ENCODE data around the gene HDDC3. TPM values are rescaled to one million over a fixed set of nuclear protein-coding genes. Genes with fewer than 3 reads are reported as not detected.

The HDDC3 gene
- total RNA-seq, 1 experiment from 2014 or later: 18.5 TPM

- TF ChIP-seq CTCF (conservative IDR thresholded peaks at IDR 0.05; ENCODE audit: low read depth, low read length): no peak
- no peak for TF ChIP-seq EZH2 (IDR thresholded peaks at IDR 0.05; ENCODE audit: low read length, unreplicated experiment)
- no peak for TF ChIP-seq EZH2phosphoT487 (IDR thresholded peaks at IDR 0.05; ENCODE audit: borderline replicate concordance, low read length)
- Histone ChIP-seq H3K27me3 (ENCODE audit: low read length) (no peaks in the 10 kb centered on the region), H3K36me3 (ENCODE audit: low read depth, low read length) (no peaks in the 10 kb centered on the region; the same call in 1 of the 2 replicates), H3K4me2 (ENCODE audit: low read length) (no peak overlapping the region), H4K20me1 (ENCODE audit: low read length) (no peaks in the 10 kb centered on the region), H3K9ac (ENCODE audit: low read length) (no peak overlapping the region), H3K79me2 (ENCODE audit: low read length) (no peaks in the 10 kb centered on the region), H3K9me2 (replicated peaks; ENCODE audit: low read length) (no peaks in the 10 kb centered on the region), H2AFZ (ENCODE audit: low read length) (no peak overlapping the region), H3K27ac (ENCODE audit: low read length) (no peak overlapping the region), H3K4me1 (ENCODE audit: insufficient read depth, low read length) (no peaks in the 10 kb centered on the region), H3F3A (ENCODE audit: low read length, unreplicated experiment) (no peaks in the 10 kb centered on the region), H3K9me3 (ENCODE audit: low read length) (no peaks in the 10 kb centered on the region), H3K4me3 (ENCODE audit: low read length) (no peak overlapping the region)
- POLR2A ChIA-PET (ENCODE audit: unreplicated experiment): no interaction called here
- CTCF ChIA-PET: interaction anchor here (0.8 kb wide), 1 partner anchor 11 kb away, joined by 4 read pairs; the partner anchor contains the start of gene MAN2A2
- no peak for DNase-seq
- no TSS peak for BruUV-seq (replicated peaks)
- ATAC-seq: no peak
- intact Hi-C loops (cut with micrococcal nuclease): no loop called here
Measured at GRCh38 chr15:90913398-90913944, 18.9 kb downstream of the HDDC3 start.

GRCh38 chr15:90912770-90913075 lies 19.6 kb downstream of the HDDC3 start:
- no peak overlapping the region for H2AFZ ChIP-seq (ENCODE audit: low read length)
- no peak for TF ChIP-seq CTCF (conservative IDR thresholded peaks at IDR 0.05; ENCODE audit: low read depth, low read length)
- no peak for TF ChIP-seq EZH2 (IDR thresholded peaks at IDR 0.05; ENCODE audit: low read length, unreplicated experiment)
- no peak for TF ChIP-seq EZH2phosphoT487 (IDR thresholded peaks at IDR 0.05; ENCODE audit: borderline replicate concordance, low read length)
- intact Hi-C loops (cut with micrococcal nuclease): no loop called here
- DNase-seq: no peak
- no peaks in the 10 kb centered on the region for H3K4me1 ChIP-seq (ENCODE audit: insufficient read depth, low read length)
- no TSS peak for BruUV-seq (replicated peaks)
- no peak overlapping the region for H3K9ac ChIP-seq (ENCODE audit: low read length)
- no peaks in the 10 kb centered on the region for H3K27me3 ChIP-seq (ENCODE audit: low read length)
- no peaks in the 10 kb centered on the region for H3F3A ChIP-seq (ENCODE audit: low read length, unreplicated experiment)
- H3K36me3 ChIP-seq (ENCODE audit: low read depth, low read length): no peaks in the 10 kb centered on the region; the same call in 1 of the 2 replicates
- H3K79me2 ChIP-seq (ENCODE audit: low read length): no peaks in the 10 kb centered on the region
- H3K4me3 ChIP-seq (ENCODE audit: low read length): no peak overlapping the region
- ChIA-PET POLR2A (ENCODE audit: unreplicated experiment) (no interaction called here), CTCF (no interaction called here)
- no peak for ATAC-seq
- no peaks in the 10 kb centered on the region for H4K20me1 ChIP-seq (ENCODE audit: low read length)
- no peaks in the 10 kb centered on the region for H3K9me3 ChIP-seq (ENCODE audit: low read length)
- no peak overlapping the region for H3K27ac ChIP-seq (ENCODE audit: low read length)
- H3K9me2 ChIP-seq (replicated peaks; ENCODE audit: low read length): no peaks in the 10 kb centered on the region
- no peak overlapping the region for H3K4me2 ChIP-seq (ENCODE audit: low read length)

- no peaks in the 10 kb centered on the region for H3K4me1 ChIP-seq (ENCODE audit: insufficient read depth, low read length)
- H3K9me2 ChIP-seq (replicated peaks; ENCODE audit: low read length): no peaks in the 10 kb centered on the region
- H3K4me3 ChIP-seq (ENCODE audit: low read length): no peak overlapping the region
- no peak overlapping the region for H2AFZ ChIP-seq (ENCODE audit: low read length)
- BruUV-seq (replicated peaks): no TSS peak
- CTCF ChIA-PET: no interaction called here
- no peak overlapping the region for H3K27ac ChIP-seq (ENCODE audit: low read length)
- no peaks in the 10 kb centered on the region for H3K79me2 ChIP-seq (ENCODE audit: low read length)
- intact Hi-C loops (cut with micrococcal nuclease): no loop called here
- no peak overlapping the region for H3K4me2 ChIP-seq (ENCODE audit: low read length)
- H3K36me3 ChIP-seq (ENCODE audit: low read depth, low read length): peaks cover 2% of the 10 kb centered on the region; the same call in 1 of the 2 replicates
- H3F3A ChIP-seq (ENCODE audit: low read length, unreplicated experiment): no peaks in the 10 kb centered on the region
- no peaks in the 10 kb centered on the region for H3K9me3 ChIP-seq (ENCODE audit: low read length)
- H3K9ac ChIP-seq (ENCODE audit: low read length): no peak overlapping the region
- ATAC-seq (no peak), DNase-seq (no peak)
- no peaks in the 10 kb centered on the region for H4K20me1 ChIP-seq (ENCODE audit: low read length)
- no peak for TF ChIP-seq CTCF (conservative IDR thresholded peaks at IDR 0.05; ENCODE audit: low read depth, low read length)
- TF ChIP-seq EZH2phosphoT487 (IDR thresholded peaks at IDR 0.05; ENCODE audit: borderline replicate concordance, low read length): no peak
- TF ChIP-seq EZH2 (IDR thresholded peaks at IDR 0.05; ENCODE audit: low read length, unreplicated experiment): no peak
- POLR2A ChIA-PET (ENCODE audit: unreplicated experiment): no interaction called here
- H3K27me3 ChIP-seq (ENCODE audit: low read length): no peaks in the 10 kb centered on the region
Measured at GRCh38 chr15:90911906-90912769, 20.2 kb downstream of the HDDC3 start.
